HepG2 (cell line): ENCODE results near the gene SAMD4B. TPM values are rescaled to one million over a fixed set of nuclear protein-coding genes. Genes with fewer than 3 reads are reported as not detected.
A peak's percentile ranks its signal among the peaks of the same experiment; 100 is the strongest.

Experiments used
- BHLHE40 ChIP-seq: IDR thresholded peaks from 2 replicates; pipeline ENCODE4 v1.6.1; 2011; ENCODE audit warnings: low read length, improper control_type of control experiment
- CEBPZ ChIP-seq: IDR thresholded peaks from 2 replicates; pipeline ENCODE4 v1.6.1; 2012; ENCODE audit warnings: low read length, improper control_type of control experiment
- FOXA1 ChIP-seq, 2 experiments: fragments of 450-650 bp in 1 of 2; sonication (generic) in 1 of 2; formaldehyde crosslinking in 1 of 2; IDR thresholded peaks; 2 replicates each; pipeline versions ENCODE4 v1.4.0 to v1.6.1; 2016 to 2020; ENCODE audit warnings: missing genetic modification reagents in 1 of 2
- FOXA3 ChIP-seq: IDR thresholded peaks from 2 replicates; pipeline ENCODE4 v1.6.1; 2016; ENCODE audit warnings: missing genetic modification reagents, missing compliant biosample characterization
- FOXJ3 ChIP-seq: sonication (generic); formaldehyde crosslinking; IDR thresholded peaks from 2 replicates; pipeline ENCODE4 v1.4.0; 2020; ENCODE audit warnings: missing genetic modification reagents, mild to moderate bottlenecking, borderline replicate concordance
- NFKBIZ ChIP-seq: IDR thresholded peaks from 2 replicates; pipeline ENCODE4 v1.6.1; 2018; ENCODE audit warnings: missing genetic modification reagents, missing compliant biosample characterization
- PHF5A ChIP-seq: IDR thresholded peaks from one replicate; pipeline ENCODE4 v1.6.1; 2018; ENCODE audit warnings: low read depth, missing genetic modification reagents; ENCODE audit not compliant: unreplicated experiment
- POLR2AphosphoS5 ChIP-seq: IDR thresholded peaks from 2 replicates; pipeline ENCODE4 v1.6.1; 2012; ENCODE audit warnings: low read depth, low read length
- TBP ChIP-seq: sonication (generic); formaldehyde crosslinking; IDR thresholded peaks from 2 replicates; pipeline ENCODE4 v1.5.0; 2020; ENCODE audit warnings: missing genetic modification reagents
- ZNF34 ChIP-seq: sonication (generic); formaldehyde crosslinking; IDR thresholded peaks from 2 replicates; pipeline ENCODE4 v1.4.0; 2020; ENCODE audit warnings: mild to moderate bottlenecking, missing genetic modification reagents, borderline replicate concordance
- ZNF441 ChIP-seq: sonication (generic); formaldehyde crosslinking; IDR thresholded peaks from 2 replicates; pipeline ENCODE4 v1.7.0; 2021; ENCODE audit warnings: missing genetic modification reagents, borderline replicate concordance
- ZNF484 ChIP-seq: sonication (generic); formaldehyde crosslinking; IDR thresholded peaks from 2 replicates; pipeline ENCODE4 v1.5.1; 2020; ENCODE audit warnings: mild to moderate bottlenecking, low read depth, missing genetic modification reagents, borderline replicate concordance
- ZNF572 ChIP-seq: sonication (generic); formaldehyde crosslinking; IDR thresholded peaks from 2 replicates; pipeline ENCODE4 v1.5.1; 2020; ENCODE audit warnings: mild to moderate bottlenecking, missing genetic modification reagents
- polyA plus RNA-seq, 8 experiments: library from polyadenylated mRNA; depleted of rRNA in 3 of 8; stranded (reverse) in 7 of 8; unstranded in 1 of 8; fragments of >200 nt; fragmentation: Illumina TruSeq in 4 of 8; extraction: Trizol in 4 of 8; gene quantifications; 2 replicates each; pipeline versions ENCODE4 v1.2.1 to v1.2.3, GENCODE V29; 2011 to 2016; ENCODE audit warnings: low read depth in 4 of 8, missing spikeins in 1 of 8, mixed read lengths in 1 of 8; ENCODE audit not compliant: insufficient read depth in 1 of 8
- total RNA-seq, 5 experiments: library from RNA; depleted of rRNA; stranded (reverse); fragments of >200 nt; fragmentation: Illumina TruSeq; extraction: Trizol; gene quantifications; 2 replicates each; pipeline ENCODE4 v1.2.3, GENCODE V29; 2016; ENCODE audit warnings: low read depth in 1 of 5
- TF ChIP-seq, protein P1 (sequence below): sonication (generic); formaldehyde crosslinking; IDR thresholded peaks from 2 replicates; pipeline ENCODE4 v1.9.0; 2021; ENCODE audit warnings: missing genetic modification reagents, borderline replicate concordance
- TF ChIP-seq, protein P2 (sequence below), 2 experiments: sonication (generic) in 1 of 2; formaldehyde crosslinking in 1 of 2; IDR thresholded peaks; 2 replicates each; pipeline versions ENCODE4 v1.4.0 to v1.6.1; 2016 to 2020; ENCODE audit warnings: borderline replicate concordance in 1 of 2, low read depth in 1 of 2, mild to moderate bottlenecking in 1 of 2, missing genetic modification reagents in 1 of 2
- TF ChIP-seq, protein P3 (sequence below): IDR thresholded peaks from 2 replicates; pipeline ENCODE4 v1.6.1; 2016; ENCODE audit warnings: mild to moderate bottlenecking, missing biosample characterization, missing genetic modification reagents

The SAMD4B gene
- total and polyA plus RNA-seq, 2 of the 13 experiments (the other 11 are each of a cell fraction or from before 2014, with no cell fraction given), result 26.0 to 31.8 TPM

GRCh38 chr19:39390751-39391437, 48.7 kb downstream of the SAMD4B start, which contains the start of the genes MED29 and PAF1 (continued):
- TF ChIP-seq, protein P1, sequence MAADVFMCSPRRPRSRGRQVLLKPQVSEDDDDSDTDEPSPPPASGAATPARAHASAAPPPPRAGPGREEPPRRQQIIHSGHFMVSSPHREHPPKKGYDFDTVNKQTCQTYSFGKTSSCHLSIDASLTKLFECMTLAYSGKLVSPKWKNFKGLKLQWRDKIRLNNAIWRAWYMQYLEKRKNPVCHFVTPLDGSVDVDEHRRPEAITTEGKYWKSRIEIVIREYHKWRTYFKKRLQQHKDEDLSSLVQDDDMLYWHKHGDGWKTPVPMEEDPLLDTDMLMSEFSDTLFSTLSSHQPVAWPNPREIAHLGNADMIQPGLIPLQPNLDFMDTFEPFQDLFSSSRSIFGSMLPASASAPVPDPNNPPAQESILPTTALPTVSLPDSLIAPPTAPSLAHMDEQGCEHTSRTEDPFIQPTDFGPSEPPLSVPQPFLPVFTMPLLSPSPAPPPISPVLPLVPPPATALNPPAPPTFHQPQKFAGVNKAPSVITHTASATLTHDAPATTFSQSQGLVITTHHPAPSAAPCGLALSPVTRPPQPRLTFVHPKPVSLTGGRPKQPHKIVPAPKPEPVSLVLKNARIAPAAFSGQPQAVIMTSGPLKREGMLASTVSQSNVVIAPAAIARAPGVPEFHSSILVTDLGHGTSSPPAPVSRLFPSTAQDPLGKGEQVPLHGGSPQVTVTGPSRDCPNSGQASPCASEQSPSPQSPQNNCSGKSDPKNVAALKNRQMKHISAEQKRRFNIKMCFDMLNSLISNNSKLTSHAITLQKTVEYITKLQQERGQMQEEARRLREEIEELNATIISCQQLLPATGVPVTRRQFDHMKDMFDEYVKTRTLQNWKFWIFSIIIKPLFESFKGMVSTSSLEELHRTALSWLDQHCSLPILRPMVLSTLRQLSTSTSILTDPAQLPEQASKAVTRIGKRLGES (CRISPR knock-in tag), result no peak
- TF ChIP-seq FOXA3 (peak; percentile 38), ZNF441 (peak; percentile 23; the same call in 1 of the 2 replicates), BHLHE40 (0 out of 2 replicates have a peak, but pooled peaks have one; percentile 8), TBP (CRISPR knock-in tag) (no peak; the same call in 1 of the 2 replicates), ZNF34 (CRISPR knock-in tag) (peak; percentile 30; the same call in 1 of the 2 replicates), PHF5A (CRISPR knock-in tag) (peak; percentile 57), ZNF572 (CRISPR knock-in tag) (peak; percentile 66; the same call in 1 of the 2 replicates), NFKBIZ (CRISPR knock-in tag) (0 out of 2 replicates have a peak, but pooled peaks have one; percentile 11), CEBPZ (peak; percentile 65), POLR2AphosphoS5 (peak; percentile 97), ZNF484 (CRISPR knock-in tag) (0 out of 2 replicates have a peak, but pooled peaks have one; percentile 58), FOXA1 (IDR thresholded peaks at IDR 0.05) (no peak), FOXA1 (CRISPR knock-in tag; IDR thresholded peaks at IDR 0.05) (0 out of 2 replicates have a peak, but pooled peaks have one; percentile 14), FOXJ3 (CRISPR knock-in tag) (0 out of 2 replicates have a peak, but pooled peaks have one; percentile 6)
- TF ChIP-seq, protein P2, sequence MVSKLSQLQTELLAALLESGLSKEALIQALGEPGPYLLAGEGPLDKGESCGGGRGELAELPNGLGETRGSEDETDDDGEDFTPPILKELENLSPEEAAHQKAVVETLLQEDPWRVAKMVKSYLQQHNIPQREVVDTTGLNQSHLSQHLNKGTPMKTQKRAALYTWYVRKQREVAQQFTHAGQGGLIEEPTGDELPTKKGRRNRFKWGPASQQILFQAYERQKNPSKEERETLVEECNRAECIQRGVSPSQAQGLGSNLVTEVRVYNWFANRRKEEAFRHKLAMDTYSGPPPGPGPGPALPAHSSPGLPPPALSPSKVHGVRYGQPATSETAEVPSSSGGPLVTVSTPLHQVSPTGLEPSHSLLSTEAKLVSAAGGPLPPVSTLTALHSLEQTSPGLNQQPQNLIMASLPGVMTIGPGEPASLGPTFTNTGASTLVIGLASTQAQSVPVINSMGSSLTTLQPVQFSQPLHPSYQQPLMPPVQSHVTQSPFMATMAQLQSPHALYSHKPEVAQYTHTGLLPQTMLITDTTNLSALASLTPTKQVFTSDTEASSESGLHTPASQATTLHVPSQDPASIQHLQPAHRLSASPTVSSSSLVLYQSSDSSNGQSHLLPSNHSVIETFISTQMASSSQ (IDR thresholded peaks at IDR 0.05; ENCODE audit: low read depth), result no peak
- TF ChIP-seq, protein P2 (CRISPR knock-in tag; IDR thresholded peaks at IDR 0.05; ENCODE audit: borderline replicate concordance), result peak; percentile 79
- TF ChIP-seq, protein P3, sequence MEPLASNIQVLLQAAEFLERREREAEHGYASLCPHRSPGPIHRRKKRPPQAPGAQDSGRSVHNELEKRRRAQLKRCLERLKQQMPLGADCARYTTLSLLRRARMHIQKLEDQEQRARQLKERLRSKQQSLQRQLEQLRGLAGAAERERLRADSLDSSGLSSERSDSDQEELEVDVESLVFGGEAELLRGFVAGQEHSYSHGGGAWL (CRISPR knock-in tag), result 0 out of 2 replicates have a peak, but pooled peaks have one; percentile 27
